ENCODE results near the gene MFAP3L.

DNA sequence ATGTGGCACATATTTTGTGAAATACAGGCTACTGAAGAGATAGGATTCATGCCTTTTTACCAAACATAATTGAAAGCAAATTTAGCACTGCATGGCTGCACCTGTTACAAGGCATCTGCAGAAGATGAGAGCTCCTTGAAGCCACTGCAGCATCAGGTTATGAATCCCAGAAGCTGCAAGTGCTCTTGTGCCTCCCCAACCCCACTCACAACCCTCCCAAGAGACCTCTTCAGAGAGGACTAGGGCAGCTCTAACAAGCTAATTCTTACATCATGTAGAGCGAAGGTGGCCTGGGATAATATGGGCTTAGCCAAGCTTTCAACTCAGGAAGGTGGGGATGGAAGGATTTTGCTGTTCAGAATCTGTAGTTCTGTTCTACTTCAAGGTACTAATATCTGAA lies 27.2 kb downstream of the MFAP3L start:
- TF ChIP-seq, protein P1, sequence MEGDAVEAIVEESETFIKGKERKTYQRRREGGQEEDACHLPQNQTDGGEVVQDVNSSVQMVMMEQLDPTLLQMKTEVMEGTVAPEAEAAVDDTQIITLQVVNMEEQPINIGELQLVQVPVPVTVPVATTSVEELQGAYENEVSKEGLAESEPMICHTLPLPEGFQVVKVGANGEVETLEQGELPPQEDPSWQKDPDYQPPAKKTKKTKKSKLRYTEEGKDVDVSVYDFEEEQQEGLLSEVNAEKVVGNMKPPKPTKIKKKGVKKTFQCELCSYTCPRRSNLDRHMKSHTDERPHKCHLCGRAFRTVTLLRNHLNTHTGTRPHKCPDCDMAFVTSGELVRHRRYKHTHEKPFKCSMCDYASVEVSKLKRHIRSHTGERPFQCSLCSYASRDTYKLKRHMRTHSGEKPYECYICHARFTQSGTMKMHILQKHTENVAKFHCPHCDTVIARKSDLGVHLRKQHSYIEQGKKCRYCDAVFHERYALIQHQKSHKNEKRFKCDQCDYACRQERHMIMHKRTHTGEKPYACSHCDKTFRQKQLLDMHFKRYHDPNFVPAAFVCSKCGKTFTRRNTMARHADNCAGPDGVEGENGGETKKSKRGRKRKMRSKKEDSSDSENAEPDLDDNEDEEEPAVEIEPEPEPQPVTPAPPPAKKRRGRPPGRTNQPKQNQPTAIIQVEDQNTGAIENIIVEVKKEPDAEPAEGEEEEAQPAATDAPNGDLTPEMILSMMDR (IDR thresholded peaks at IDR 0.05) = no peak
- no peak for TF ChIP-seq POLR2A (IDR thresholded peaks at IDR 0.05)

All from Peyer's patch (tissue), 4 donors.